PC-3 (cell line): ENCODE data around the gene NFIL3.

Experiments used
- CTCF ChIP-seq: fragments of 300-600 bp; sonication (generic); conservative IDR thresholded peaks from 2 replicates; pipeline ENCODE4 v1.5.1; 2017; ENCODE audit warnings: antibody characterized with exemption, low read depth, mild to moderate bottlenecking, low read length
- EZH2 ChIP-seq: fragments of 300-600 bp; sonication (generic); IDR thresholded peaks from one replicate; pipeline ENCODE4 v1.6.1; 2017; ENCODE audit warnings: antibody characterized with exemption, mild to moderate bottlenecking, low read length; ENCODE audit not compliant: unreplicated experiment
- EZH2phosphoT487 ChIP-seq: fragments of 300-600 bp; sonication (generic); IDR thresholded peaks from 2 replicates; pipeline ENCODE4 v1.6.1; 2018; ENCODE audit warnings: mild to moderate bottlenecking, antibody characterized with exemption, low read length, borderline replicate concordance

GRCh38 chr9:91422758-91423711 lies 597 bp downstream of the NFIL3 start:
- TF ChIP-seq CTCF (no peak), EZH2phosphoT487 (no peak), EZH2 (no peak)
